HepG2 (cell line): ENCODE data around the gene OCSTAMP. TPM values are rescaled to one million over a fixed set of nuclear protein-coding genes. Genes with fewer than 3 reads are reported as not detected.

Experiments used
- ADNP ChIP-seq: sonication (generic); formaldehyde crosslinking; IDR thresholded peaks from 2 replicates; pipeline ENCODE4 v1.4.0; 2020; ENCODE audit warnings: missing genetic modification reagents
- ATRX ChIP-seq: sonication (generic); formaldehyde crosslinking; IDR thresholded peaks from 2 replicates; pipeline ENCODE4 v1.4.0; 2020; ENCODE audit warnings: missing genetic modification reagents, borderline replicate concordance
- CREB1 ChIP-seq, 2 experiments: fragments of 450-650 bp in 1 of 2; IDR thresholded peaks; 2 replicates each; pipeline ENCODE4 v1.6.1; 2016 to 2017; ENCODE audit warnings: control low read depth in 1 of 2, mild to moderate bottlenecking in 1 of 2, missing compliant biosample characterization in 1 of 2, missing genetic modification characterization in 1 of 2
- HMG20B ChIP-seq: conservative IDR thresholded peaks from 2 replicates; pipeline ENCODE4 v1.6.1; 2016; ENCODE audit warnings: missing genetic modification reagents, missing compliant biosample characterization
- MBD4 ChIP-seq: IDR thresholded peaks from 2 replicates; pipeline ENCODE4 v1.6.1; 2012; ENCODE audit warnings: low read length, inconsistent platforms, borderline replicate concordance
- MTF2 ChIP-seq: sonication (generic); formaldehyde crosslinking; IDR thresholded peaks from 2 replicates; pipeline ENCODE4 v1.5.0; 2020; ENCODE audit warnings: missing genetic modification reagents, borderline replicate concordance
- RBM22 ChIP-seq: fragments of 200-400 bp; formaldehyde crosslinking; optimal IDR thresholded peaks from 2 replicates; pipeline ENCODE3; 2017; ENCODE audit warnings: mild to moderate bottlenecking, low read length, moderate library complexity
- SATB2 ChIP-seq: sonication (generic); formaldehyde crosslinking; IDR thresholded peaks from 2 replicates; pipeline ENCODE4 v1.5.0; 2020; ENCODE audit warnings: missing genetic modification reagents
- SCMH1 ChIP-seq: sonication (generic); formaldehyde crosslinking; IDR thresholded peaks from 2 replicates; pipeline ENCODE4 v1.9.0; 2021; ENCODE audit warnings: missing genetic modification reagents, mild to moderate bottlenecking, borderline replicate concordance
- TOPORS ChIP-seq: sonication (generic); formaldehyde crosslinking; IDR thresholded peaks from 2 replicates; pipeline ENCODE4 v1.8.0; 2023; ENCODE audit warnings: mild to moderate bottlenecking, missing genetic modification reagents
- ZFP1 ChIP-seq: IDR thresholded peaks from 2 replicates; pipeline ENCODE4 v1.6.1; 2016
- ZIK1 ChIP-seq: sonication (generic); formaldehyde crosslinking; IDR thresholded peaks from 2 replicates; pipeline ENCODE4 v1.5.0; 2020; ENCODE audit warnings: mild to moderate bottlenecking, low read depth, missing genetic modification reagents, borderline replicate concordance
- ZNF749 ChIP-seq: sonication (generic); formaldehyde crosslinking; IDR thresholded peaks from 2 replicates; pipeline ENCODE4 v1.8.0; 2022; ENCODE audit warnings: mild to moderate bottlenecking, missing genetic modification reagents, moderate library complexity, borderline replicate concordance
- ZNF777 ChIP-seq: sonication (generic); formaldehyde crosslinking; IDR thresholded peaks from 2 replicates; pipeline ENCODE4 v1.4.0; 2020; ENCODE audit warnings: missing genetic modification reagents
- ZSCAN29 ChIP-seq: sonication (generic); formaldehyde crosslinking; conservative IDR thresholded peaks from 2 replicates; pipeline ENCODE4 v1.4.0; 2020; ENCODE audit warnings: mild to moderate bottlenecking, missing genetic modification reagents
- ZSCAN9 ChIP-seq: IDR thresholded peaks from 2 replicates; pipeline ENCODE4 v1.6.1; 2016; ENCODE audit warnings: borderline replicate concordance
- polyA plus RNA-seq, 8 experiments: library from polyadenylated mRNA; depleted of rRNA in 3 of 8; stranded (reverse) in 7 of 8; unstranded in 1 of 8; fragments of >200 nt; fragmentation: Illumina TruSeq in 4 of 8; extraction: Trizol in 4 of 8; gene quantifications; 2 replicates each; pipeline versions ENCODE4 v1.2.1 to v1.2.3, GENCODE V29; 2011 to 2016; ENCODE audit warnings: low read depth in 4 of 8, missing spikeins in 1 of 8, mixed read lengths in 1 of 8; ENCODE audit not compliant: insufficient read depth in 1 of 8
- total RNA-seq, 5 experiments: library from RNA; depleted of rRNA; stranded (reverse); fragments of >200 nt; fragmentation: Illumina TruSeq; extraction: Trizol; gene quantifications; 2 replicates each; pipeline ENCODE4 v1.2.3, GENCODE V29; 2016; ENCODE audit warnings: low read depth in 1 of 5
- TF ChIP-seq, protein P1 (sequence below): sonication (generic); formaldehyde crosslinking; IDR thresholded peaks from 2 replicates; pipeline ENCODE4 v1.9.0; 2021; ENCODE audit warnings: missing genetic modification reagents, borderline replicate concordance
- TF ChIP-seq, protein P2 (sequence below): IDR thresholded peaks from 2 replicates; pipeline ENCODE4 v1.6.1; 2016; ENCODE audit warnings: missing biosample characterization, missing genetic modification reagents, low read depth
- TF ChIP-seq, protein P3 (sequence below): IDR thresholded peaks from 2 replicates; pipeline ENCODE4 v1.6.1; 2016; ENCODE audit warnings: mild to moderate bottlenecking, missing biosample characterization, missing genetic modification reagents
- TF ChIP-seq, protein P4 (sequence below): sonication (generic); formaldehyde crosslinking; IDR thresholded peaks from 2 replicates; pipeline ENCODE4 v1.5.1; 2020; ENCODE audit warnings: mild to moderate bottlenecking, missing genetic modification reagents
- TF ChIP-seq, protein P5 (sequence below): sonication (generic); formaldehyde crosslinking; conservative IDR thresholded peaks from 2 replicates; pipeline ENCODE4 v1.4.0; 2020; ENCODE audit warnings: missing genetic modification reagents

The OCSTAMP gene
- total and polyA plus RNA-seq, 2 of the 13 experiments (the other 11 are each of a cell fraction or from before 2014, with no cell fraction given): not detected

DNA sequence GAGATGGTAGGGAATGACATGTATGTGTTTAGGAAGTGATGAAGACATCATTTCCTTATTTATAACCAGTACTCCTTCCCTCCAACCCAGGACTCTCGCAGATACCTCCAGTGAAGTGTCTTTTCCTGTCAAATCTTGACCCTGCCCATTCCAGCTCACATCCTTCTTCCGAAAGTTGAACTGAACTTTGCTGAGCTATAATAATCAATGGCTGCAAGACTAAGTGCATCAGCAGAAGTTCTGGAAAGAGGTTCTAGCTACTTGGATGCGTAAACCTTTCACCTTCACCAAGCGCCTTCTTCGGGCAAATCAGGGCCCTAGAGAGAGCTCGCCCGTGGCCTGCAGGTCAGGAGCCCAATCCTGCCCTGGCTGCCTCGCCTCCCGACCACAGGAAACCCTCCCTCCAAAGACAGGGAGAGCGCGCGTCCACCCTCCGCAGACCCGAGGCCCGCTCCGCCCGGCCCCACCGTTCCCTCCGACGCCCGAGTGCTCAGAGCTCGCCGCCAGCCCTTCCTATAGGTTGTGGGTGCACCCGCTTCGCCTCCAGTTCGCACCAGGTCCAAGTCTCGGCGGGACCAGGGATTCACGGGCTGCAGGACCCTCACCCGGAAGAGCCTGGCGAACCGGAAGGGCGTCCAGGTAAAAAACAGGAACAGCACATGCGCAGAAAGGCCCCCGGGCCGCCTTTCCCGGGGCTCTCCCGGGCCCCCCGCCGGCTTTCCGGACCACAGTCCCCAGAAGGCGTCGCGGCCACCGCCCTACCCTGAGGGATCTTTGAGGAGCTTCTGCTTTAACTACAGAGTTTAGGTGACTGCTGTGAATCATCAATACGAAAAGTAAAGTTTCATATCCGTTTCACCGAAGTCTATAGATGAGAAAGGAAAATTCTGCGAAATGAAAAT is 37.3 kb downstream of the OCSTAMP start, which contains the start of gene ZNF334 (continued):
- TF ChIP-seq MBD4: no peak
- no peak for TF ChIP-seq ATRX (CRISPR knock-in tag)
- no peak for TF ChIP-seq ZIK1 (CRISPR knock-in tag)
- TF ChIP-seq ZFP1 (CRISPR knock-in tag): no peak
- TF ChIP-seq, protein P1, sequence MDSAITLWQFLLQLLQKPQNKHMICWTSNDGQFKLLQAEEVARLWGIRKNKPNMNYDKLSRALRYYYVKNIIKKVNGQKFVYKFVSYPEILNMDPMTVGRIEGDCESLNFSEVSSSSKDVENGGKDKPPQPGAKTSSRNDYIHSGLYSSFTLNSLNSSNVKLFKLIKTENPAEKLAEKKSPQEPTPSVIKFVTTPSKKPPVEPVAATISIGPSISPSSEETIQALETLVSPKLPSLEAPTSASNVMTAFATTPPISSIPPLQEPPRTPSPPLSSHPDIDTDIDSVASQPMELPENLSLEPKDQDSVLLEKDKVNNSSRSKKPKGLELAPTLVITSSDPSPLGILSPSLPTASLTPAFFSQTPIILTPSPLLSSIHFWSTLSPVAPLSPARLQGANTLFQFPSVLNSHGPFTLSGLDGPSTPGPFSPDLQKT (CRISPR knock-in tag): no peak
- no peak; the same call in 1 of the 2 replicates for TF ChIP-seq ZSCAN29 (CRISPR knock-in tag)
- no peak for TF ChIP-seq RBM22
- no peak for TF ChIP-seq ZNF777 (CRISPR knock-in tag)
- TF ChIP-seq SATB2: no peak
- TF ChIP-seq, protein P2, sequence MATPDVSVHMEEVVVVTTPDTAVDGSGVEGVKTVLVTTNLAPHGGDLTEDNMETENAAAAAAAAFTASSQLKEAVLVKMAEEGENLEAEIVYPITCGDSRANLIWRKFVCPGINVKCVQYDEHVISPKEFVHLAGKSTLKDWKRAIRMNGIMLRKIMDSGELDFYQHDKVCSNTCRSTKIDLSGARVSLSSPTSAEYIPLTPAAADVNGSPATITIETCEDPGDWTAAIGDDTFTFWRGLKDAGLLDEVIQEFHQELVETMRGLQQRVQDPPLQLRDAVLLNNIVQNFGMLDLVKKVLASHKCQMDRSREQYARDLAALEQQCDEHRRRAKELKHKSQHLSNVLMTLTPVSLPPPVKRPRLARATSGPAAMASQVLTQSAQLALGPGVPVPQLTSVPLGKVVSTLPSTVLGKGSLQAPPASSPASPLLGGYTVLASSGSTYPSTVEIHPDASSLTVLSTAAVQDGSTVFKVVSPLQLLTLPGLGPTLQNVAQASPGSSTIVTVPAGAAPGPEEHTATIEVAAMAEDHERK (CRISPR knock-in tag): no peak
- TF ChIP-seq SCMH1 (CRISPR knock-in tag): no peak
- no peak; the same call in 1 of the 2 replicates for TF ChIP-seq MTF2 (CRISPR knock-in tag)
- TF ChIP-seq, protein P3, sequence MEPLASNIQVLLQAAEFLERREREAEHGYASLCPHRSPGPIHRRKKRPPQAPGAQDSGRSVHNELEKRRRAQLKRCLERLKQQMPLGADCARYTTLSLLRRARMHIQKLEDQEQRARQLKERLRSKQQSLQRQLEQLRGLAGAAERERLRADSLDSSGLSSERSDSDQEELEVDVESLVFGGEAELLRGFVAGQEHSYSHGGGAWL (CRISPR knock-in tag): peak; percentile 54; the same call in 1 of the 2 replicates
- TF ChIP-seq HMG20B (CRISPR knock-in tag): no peak
- TF ChIP-seq ZSCAN9 (CRISPR knock-in tag): no peak
- no peak for TF ChIP-seq ADNP (CRISPR knock-in tag)
- TF ChIP-seq ZNF749: no peak
- no peak for TF ChIP-seq CREB1 (IDR thresholded peaks at IDR 0.05)
- no peak for TF ChIP-seq CREB1 (CRISPR knock-in tag; IDR thresholded peaks at IDR 0.05)
- no peak for TF ChIP-seq TOPORS (CRISPR knock-in tag)
- TF ChIP-seq, protein P4, sequence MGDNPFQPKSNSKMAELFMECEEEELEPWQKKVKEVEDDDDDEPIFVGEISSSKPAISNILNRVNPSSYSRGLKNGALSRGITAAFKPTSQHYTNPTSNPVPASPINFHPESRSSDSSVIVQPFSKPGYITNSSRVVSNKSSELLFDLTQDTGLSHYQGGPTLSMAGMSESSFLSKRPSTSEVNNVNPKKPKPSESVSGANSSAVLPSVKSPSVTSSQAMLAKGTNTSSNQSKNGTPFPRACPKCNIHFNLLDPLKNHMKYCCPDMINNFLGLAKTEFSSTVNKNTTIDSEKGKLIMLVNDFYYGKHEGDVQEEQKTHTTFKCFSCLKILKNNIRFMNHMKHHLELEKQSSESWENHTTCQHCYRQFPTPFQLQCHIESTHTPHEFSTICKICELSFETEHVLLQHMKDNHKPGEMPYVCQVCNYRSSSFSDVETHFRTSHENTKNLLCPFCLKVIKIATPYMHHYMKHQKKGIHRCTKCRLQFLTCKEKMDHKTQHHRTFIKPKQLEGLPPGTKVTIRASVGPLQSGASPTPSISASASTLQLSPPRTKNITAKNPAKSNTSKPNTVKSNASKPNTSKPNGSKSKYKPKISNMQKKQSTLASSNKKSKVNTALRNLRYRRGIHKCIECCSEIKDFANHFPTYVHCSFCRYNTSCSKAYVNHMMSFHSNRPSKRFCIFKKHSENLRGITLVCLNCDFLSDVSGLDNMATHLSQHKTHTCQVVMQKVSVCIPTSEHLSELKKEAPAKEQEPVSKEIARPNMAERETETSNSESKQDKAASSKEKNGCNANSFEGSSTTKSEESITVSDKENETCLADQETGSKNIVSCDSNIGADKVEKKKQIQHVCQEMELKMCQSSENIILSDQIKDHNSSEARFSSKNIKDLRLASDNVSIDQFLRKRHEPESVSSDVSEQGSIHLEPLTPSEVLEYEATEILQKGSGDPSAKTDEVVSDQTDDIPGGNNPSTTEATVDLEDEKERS (CRISPR knock-in tag): no peak
- TF ChIP-seq, protein P5, sequence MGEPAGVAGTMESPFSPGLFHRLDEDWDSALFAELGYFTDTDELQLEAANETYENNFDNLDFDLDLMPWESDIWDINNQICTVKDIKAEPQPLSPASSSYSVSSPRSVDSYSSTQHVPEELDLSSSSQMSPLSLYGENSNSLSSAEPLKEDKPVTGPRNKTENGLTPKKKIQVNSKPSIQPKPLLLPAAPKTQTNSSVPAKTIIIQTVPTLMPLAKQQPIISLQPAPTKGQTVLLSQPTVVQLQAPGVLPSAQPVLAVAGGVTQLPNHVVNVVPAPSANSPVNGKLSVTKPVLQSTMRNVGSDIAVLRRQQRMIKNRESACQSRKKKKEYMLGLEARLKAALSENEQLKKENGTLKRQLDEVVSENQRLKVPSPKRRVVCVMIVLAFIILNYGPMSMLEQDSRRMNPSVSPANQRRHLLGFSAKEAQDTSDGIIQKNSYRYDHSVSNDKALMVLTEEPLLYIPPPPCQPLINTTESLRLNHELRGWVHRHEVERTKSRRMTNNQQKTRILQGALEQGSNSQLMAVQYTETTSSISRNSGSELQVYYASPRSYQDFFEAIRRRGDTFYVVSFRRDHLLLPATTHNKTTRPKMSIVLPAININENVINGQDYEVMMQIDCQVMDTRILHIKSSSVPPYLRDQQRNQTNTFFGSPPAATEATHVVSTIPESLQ: no peak
